Measurements from ENCODE around the gene TMEM154.

TMEM154 gene

DNA sequence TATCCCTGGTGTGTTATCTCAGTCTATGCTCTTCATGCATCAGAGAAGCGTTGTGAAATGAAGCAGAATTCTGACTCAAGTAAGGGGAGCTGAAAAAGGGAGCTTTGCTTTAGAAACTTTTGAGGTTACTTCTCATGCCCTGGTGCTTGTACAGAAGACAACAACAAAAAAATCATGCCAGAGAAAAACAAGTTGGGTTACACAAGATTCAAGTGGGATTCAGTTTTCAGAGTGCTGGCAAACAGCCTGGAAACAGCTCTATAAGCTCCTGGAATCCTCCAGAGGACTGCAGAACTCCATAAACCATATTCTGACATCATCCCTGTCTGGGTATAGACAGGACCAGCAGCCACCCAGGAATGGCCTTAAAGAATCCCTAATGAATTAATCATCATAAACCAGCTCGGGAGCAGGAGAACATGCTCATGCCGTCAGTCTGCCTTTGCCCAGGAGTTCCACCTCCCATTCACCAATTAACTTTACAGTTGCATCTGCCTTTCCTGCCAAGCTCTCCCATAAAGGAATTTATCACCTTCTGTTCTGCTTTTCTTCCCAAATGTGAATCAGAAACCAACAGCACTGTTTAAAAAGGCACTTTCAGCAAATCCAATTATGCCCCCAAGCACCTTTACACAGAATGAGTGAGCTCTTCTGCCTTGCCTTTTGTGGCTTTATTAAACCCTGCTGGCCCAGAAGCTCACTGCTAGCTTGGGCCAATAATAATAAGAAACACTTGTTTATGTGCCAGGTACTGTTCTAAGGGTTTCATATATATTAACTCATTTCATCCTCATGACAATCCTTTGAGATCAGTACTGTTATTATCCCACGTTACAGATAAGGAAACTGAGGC is 89.4 kb downstream of the TMEM154 start:
- DNase-seq, result no peak

DNA sequence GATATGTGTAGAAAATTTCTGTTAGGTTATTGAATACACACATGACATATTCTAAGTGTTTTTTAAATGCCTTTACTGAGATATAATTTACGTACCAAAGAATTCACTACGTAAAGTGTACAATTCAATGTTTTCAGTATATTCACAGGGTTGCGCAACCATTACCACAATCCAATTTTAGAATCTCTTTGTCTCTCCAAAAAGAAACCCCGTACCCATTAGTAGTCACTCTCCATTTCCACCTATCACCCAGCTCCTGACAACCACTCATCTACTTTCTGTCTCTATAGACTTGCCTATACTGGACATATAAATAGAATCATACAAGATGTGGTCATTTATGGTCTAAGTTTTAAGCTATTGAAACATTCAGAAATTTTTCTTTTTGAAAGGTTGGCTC is 90.9 kb downstream of the TMEM154 start:
- DNase-seq, result no peak

DNA sequence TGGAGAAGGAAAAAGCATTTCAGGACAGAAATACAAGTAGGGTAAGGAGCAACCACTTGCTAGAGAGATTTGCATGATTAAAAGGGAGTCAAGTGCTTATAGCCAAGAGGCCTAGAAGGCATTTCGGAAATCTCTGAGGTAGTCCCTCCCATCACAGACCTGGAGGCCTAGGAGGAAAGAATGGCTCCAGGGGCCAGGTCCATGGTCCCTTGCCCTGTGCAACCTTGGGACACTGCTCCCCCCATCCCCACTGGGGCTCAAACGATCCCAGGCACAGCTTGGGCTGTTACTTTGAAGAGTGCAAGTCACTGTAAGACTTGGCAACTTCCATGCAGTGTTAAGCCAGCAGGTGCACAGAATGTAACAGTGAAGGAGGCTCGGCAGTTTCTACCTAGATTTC is 92.7 kb downstream of the TMEM154 start:
- DNase-seq, result no peak

DNA sequence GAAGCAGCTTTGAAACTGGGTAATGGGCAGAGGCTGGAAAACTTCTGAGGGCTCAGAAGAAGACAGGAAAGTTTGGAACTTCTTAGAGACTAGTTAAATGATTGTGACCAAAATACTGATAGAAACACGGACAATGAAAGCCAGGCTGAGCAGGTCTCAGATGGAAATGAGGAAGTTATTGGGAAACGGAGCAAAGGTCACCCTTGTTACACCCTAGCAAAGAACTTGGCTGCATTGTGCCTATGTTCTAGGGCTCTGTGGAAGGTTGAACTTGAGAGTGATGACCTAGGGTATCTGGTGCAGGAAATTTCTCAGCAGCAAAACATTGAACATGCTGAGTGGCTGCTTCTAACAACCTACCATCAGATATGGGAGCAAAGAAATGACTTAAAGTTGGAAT is 93.1 kb downstream of the TMEM154 start:
- DNase-seq, result no peak

DNA sequence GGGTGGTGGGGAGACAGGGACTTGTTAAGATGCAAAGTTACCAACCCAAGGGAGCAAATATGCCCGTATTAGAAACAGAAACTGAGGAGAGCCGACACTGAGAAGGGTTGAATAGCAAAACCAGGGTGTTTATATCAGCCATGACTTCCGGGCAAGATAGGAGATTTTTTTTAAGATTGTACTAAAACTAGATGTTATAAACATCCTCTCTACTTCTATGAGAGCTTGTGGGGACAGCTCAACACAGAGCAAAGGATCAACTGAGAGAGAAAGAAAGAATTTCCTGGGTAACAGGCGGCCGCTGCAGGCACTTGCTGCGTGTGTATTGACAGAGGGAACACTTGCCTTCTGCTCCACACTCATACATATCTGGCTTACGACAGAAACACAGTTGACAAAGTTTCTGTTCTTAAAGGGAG is 94.8 kb downstream of the TMEM154 start:
- no peak for DNase-seq

DNA sequence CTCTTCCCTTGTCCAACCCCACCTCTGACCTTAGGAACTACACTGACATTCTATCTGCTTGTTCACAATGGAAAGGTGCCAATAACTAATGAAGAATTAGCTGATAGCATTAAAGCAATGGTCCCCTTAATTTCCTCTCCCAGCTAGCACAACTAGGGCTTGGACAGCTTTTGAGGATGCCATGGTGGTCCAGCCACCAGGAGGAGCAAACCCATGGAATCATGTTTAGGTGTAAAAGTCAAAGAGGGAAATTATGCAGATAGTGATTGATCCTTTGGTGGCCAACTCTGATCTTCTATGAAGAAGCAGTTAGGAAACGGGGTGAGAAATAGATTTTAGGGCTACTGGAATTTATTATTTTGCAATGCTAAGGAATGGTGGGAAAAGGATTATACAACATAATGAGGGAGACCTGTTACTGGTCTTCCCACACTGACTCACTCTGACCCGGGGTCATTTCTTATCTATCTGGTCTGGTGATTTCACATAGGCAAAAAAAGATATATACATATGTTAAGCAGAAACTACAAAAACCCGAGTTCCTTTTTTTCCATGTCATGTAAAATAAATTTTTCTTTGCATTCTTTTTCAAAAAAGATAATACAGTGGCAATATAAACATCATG is 98.1 kb downstream of the TMEM154 start:
- no peak for DNase-seq

DNA sequence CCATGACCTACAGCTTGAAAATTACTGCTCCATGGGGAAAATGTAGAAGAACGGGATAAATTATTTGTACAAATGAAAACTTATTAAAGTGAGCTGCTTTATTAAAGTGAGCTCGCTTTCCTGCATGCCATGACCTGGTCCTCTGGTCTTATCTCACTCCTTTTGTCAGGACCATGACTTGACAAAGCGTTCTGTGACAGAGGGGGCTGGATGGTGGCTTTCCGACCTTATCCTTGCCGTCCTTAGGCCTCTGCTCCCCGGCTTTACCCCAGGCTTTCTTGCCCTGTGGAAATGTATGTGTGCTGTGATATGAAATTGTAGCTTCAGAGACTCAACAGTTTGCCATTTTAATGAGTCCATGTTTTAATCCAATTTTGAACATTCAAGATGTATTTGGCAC is 99.9 kb downstream of the TMEM154 start:
- DNase-seq, result no peak

DNA sequence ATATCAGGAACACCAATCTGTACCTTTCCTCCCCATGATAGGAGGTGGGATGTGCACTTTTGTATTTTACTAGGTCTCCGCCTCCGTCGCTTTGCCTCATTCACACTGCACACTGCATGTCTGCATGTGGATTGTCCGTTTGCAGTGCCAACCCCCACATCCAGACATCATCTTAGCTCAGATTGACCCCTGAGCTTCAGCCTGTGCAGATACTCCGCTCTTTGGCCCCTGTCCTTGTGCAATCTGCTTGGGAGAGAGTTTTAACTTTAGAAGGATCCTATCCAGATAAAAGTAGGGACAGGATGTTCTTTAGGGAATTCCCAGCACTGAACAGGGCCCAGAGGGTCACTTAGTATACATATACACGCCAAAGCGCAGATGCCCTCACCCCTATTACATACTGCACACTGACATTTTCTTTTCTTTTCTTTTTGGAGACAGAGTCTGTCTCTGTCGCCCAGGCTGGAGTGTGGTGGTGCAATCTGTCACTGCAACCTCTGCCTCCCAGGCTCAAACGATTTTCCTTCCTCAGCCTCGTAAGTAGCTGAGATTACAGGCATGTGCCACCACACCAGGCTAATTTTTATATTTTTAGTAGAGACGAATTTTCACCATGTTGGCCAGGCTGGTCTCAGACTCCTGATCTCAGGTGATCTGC is 100.6 kb downstream of the TMEM154 start:
- DNase-seq, result no peak

DNA sequence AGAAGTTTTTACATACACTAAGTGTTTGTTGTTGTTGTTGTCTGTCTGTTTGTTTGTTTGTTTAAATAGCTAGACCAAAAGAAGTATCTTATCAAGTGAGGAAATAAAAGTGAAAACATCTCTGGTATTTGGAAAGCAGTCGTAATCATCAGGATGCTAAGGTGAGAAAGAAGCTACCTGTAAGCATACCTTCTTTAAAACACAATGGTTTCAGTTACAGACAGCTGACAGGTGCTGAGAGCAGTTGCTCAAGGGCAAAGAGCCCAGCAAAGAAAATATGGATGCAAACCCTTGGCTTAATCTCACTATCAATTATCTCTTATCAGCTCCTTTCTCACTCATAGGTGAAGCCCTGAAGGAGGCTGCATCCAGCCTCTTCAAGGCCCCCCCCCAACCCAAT is 101.1 kb downstream of the TMEM154 start:
- DNase-seq, result no peak

DNA sequence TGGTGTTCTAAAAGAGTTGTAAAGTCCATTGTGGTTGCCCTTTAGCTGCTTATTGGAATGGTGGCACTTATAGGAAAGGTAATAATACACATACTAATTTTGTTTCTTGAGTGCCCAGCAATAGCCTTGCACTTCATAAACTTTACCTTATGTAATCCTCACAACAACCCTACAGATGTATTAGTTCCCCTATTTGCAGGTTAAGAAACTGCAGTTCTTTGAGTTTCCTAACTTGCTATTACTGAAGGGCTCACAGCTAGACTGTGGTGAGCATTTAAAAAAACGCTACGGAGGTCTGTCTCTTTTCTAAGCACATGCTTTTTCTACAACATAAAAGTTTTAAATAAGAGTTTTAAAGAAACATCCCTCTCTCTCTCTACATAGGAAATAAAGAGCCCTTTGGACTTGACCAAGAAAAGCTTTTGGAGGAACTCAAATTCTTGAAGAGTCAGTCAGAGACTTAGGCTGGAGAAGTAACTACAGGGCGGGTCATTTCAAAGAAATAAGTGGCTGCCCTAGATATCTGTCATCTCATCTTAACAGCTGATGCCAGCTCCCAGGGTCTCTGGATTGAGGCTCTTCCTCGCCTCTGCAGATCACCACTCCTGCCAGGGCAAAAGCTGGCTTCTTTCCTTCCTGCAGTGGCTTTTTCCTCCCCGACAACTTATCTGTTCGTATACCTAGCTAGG is 101.9 kb downstream of the TMEM154 start:
- DNase-seq, result no peak

DNA sequence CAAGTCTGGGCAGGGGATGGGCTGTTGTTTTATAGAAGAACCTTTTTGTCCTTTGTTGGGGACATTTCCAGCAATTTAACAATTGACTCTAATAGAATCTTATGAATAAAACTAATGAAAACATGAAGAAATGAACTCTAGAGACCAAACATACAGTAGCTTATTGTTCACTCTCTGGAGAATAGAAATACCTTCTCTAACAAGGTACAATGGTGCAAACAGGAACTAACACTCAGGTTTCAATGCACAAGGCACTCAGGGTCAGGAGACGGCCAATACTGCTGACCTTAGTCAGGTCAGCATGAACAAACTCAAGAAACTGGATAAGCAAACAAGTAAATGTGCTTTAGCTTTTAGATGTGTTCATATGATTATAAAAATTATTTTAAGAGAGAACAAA is 104.3 kb downstream of the TMEM154 start:
- DNase-seq, result no peak

DNA sequence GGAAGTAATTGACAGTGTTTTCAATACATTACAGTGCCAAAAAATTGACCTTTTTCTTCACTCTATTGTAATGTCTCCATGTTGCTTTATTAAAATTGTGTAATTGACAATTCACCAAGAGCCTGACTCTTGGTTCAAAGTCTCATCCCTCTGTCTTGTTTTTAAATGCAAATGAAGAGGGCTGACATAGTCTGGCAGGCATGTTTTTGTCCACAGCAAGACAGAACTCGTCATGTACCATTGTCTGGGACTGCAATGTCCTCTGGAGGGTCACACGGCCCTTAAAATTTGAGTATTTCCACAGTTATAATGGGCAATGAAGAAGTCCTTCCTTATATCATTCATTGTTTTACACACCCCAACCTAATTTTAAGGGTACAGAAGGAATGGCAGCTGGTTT is 105.9 kb downstream of the TMEM154 start:
- no peak for DNase-seq

DNA sequence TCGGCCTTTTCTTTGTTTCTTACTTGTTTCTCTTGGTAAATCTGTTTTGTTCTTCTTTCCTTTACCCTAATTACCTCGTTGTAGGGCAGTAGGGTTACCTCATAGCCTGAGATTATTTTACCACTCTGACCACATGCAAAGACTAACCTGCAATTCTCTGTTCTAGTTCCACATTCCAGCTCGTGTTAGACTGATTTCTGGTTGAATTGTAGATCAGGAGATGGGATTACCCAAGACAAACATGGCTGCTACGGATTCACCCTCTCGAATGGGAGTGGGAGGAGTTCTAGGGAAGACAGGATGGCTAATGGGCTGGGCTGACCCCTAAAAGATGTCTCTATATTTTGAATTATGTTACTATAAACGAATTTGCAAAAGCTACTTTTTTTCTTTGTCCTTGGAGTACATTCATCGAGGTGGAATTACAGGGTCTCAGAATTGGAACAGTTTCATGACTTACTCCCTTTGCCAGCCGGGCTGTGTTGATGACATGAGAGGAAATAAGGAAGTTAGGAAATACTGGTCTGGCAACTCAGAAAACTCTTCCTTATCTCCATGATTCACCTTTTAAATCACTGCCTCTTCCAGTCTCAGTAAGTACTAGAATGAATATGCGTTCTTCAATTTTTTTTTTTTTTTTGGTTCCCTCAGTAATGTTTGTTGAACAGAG is 107.2 kb downstream of the TMEM154 start:
- DNase-seq, result no peak

DNA sequence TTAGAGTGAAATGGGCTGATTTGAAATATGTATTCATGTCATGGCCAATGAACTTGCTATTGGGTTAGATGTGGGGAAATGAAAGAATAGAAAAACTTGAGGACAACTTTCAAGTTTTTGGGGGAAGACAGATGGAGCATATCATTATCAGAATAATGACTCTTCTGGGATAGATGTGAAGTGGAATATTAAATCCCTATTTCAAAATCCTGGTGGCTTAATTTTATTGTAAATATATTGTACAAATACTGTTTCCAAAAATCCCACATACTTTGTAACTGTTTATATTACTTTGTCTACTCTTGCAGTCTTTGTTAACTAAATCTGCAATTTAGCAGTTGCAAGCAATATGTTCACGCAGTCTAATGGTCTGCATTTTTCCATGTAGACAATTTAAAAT is 108.0 kb downstream of the TMEM154 start:
- DNase-seq, result no peak

DNA sequence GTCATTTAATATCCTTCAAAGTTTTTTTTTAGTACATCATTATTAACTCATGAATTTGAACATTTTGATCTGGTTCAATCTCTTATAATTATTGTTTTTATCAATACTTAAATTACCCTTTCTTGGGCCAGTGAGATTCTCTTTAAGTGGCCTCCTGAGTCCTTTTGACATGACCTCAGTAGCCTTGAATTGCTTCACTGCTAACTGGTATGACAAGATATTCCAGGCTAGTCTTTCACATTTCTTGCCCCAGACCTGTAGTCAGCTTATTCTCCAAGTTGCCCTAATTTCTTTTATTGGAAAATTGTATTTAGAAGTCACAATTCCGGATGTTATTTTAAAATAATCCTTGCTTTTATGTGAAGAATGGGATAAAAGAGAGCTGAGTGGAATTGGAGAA is 108.5 kb downstream of the TMEM154 start:
- no peak for DNase-seq

Measured in activated gamma-delta T cell (primary cell).